Stimulated activated memory B cell treated with anti-CD40 and anti-IgM and Interleukin-4, amounts not matched to agents 10 μg/mL and 1 μg/mL and 100 μg/mL, for 72 hours (primary cell): Measurements from ENCODE around the gene DLGAP4.
"Not testable (repeated sequence)": the region's sequence is repeated elsewhere in the genome, so short reads cannot be mapped to it uniquely, and the experiment has no call there.

Experiments used
- ATAC-seq: fragments of 150-1000 bp; cut with Tn5 transposase; 2 replicates; pipeline ENCODE4 v1.10.0; 2021
- H3K27ac Mint-ChIP-seq: one replicate; pipeline ENCODE4 v1.8.0; 2022; ENCODE audit warnings: mild to moderate bottlenecking, mixed read lengths
- H3K27me3 Mint-ChIP-seq: one replicate; pipeline ENCODE4 v1.8.0; 2022; ENCODE audit warnings: mixed read lengths
- H3K36me3 Mint-ChIP-seq: one replicate; pipeline ENCODE4 v1.8.0; 2022; ENCODE audit warnings: mixed read lengths
- H3K4me1 Mint-ChIP-seq: one replicate; pipeline ENCODE4 v1.8.0; 2022; ENCODE audit warnings: mixed read lengths
- H3K4me3 Mint-ChIP-seq: one replicate; pipeline ENCODE4 v1.8.0; 2022; ENCODE audit warnings: mild to moderate bottlenecking, moderate library complexity, mixed read lengths
- H3K9me3 Mint-ChIP-seq: one replicate; pipeline ENCODE4 v1.8.0; 2022; ENCODE audit warnings: mixed read lengths

The DLGAP4 gene

DNA sequence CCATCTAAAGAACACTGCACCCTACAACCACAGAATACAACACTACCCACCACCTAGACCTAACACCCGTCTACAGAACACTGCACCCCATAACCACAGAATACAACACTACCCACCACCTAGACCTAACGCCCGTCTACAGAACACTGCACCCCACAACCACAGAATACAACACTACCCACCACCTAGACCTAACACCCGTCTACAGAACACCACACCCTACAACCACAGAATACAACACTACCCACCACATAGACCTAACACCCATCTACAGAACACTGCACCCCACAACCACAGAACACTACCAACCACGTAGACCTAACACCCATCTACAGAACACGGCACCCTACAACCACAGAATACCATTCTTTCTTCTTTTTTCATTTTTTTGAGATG lies 258.6 kb downstream of the DLGAP4 start:
- not testable (repeated sequence) for ATAC-seq, H3K9me3 Mint-ChIP-seq, H3K4me1 Mint-ChIP-seq, H3K27ac Mint-ChIP-seq, H3K4me3 Mint-ChIP-seq, H3K36me3 Mint-ChIP-seq, H3K27me3 Mint-ChIP-seq

DNA sequence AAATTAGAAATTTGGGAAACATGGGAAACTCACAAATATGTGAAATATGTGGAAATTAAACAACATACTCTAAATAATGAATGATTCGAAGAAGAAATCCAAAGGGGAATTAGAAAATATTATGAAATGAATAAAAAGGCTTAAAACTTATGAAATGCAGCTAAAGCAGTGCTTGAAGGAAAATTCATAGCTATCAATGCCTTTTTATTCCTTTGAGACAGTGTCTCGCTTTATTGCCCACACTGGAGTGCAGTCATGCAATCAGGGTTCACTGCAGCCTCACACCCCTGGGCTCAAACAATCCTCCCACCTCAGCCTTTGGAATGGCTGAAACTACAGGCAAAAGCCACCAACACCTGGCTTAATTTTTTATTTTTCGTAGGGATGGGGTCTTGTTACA lies 259.4 kb downstream of the DLGAP4 start:
- ATAC-seq = no peak
- no peaks in the 10 kb centered on the region for H3K4me1 Mint-ChIP-seq
- no peak overlapping the region for H3K4me3 Mint-ChIP-seq
- H3K36me3 Mint-ChIP-seq = no peaks in the 10 kb centered on the region
- H3K27me3 Mint-ChIP-seq = no peaks in the 10 kb centered on the region
- H3K9me3 Mint-ChIP-seq = peaks cover 4% of the 10 kb centered on the region
- H3K27ac Mint-ChIP-seq = no peak overlapping the region

DNA sequence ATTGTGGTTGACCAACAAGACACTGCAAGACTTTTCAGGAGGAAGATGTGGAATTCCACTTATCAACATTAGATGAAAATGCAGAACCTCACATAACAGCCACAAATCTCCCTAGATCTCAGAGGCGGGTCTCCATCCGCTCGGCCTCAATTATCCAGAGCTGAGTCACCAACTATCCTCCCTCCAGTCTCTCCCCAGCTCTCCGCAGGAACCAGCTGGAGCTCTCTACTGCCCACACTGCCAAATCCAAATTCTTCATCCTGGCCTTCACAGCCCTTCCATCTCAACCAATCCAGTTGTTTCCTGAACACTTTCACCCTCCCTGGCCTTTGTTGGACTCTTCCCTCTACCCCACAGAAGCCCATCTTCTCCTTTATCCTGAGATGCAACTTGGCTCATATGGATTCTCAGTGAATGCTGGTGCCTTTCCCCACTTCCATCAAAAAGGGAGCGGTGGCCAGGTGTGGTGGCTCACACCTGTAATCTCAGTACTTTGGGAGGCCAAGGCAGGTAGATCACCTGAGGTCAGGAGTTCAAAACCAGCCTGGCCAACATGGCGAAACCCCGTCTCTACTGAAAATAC lies 263.8 kb downstream of the DLGAP4 start:
- ATAC-seq = no peak
- H3K9me3 Mint-ChIP-seq = peaks cover under 1% of the 10 kb centered on the region
- no peak overlapping the region for H3K4me3 Mint-ChIP-seq
- no peak overlapping the region for H3K27ac Mint-ChIP-seq
- no peaks in the 10 kb centered on the region for H3K27me3 Mint-ChIP-seq
- peaks cover 20% of the 10 kb centered on the region for H3K4me1 Mint-ChIP-seq
- H3K36me3 Mint-ChIP-seq = no peaks in the 10 kb centered on the region

DNA sequence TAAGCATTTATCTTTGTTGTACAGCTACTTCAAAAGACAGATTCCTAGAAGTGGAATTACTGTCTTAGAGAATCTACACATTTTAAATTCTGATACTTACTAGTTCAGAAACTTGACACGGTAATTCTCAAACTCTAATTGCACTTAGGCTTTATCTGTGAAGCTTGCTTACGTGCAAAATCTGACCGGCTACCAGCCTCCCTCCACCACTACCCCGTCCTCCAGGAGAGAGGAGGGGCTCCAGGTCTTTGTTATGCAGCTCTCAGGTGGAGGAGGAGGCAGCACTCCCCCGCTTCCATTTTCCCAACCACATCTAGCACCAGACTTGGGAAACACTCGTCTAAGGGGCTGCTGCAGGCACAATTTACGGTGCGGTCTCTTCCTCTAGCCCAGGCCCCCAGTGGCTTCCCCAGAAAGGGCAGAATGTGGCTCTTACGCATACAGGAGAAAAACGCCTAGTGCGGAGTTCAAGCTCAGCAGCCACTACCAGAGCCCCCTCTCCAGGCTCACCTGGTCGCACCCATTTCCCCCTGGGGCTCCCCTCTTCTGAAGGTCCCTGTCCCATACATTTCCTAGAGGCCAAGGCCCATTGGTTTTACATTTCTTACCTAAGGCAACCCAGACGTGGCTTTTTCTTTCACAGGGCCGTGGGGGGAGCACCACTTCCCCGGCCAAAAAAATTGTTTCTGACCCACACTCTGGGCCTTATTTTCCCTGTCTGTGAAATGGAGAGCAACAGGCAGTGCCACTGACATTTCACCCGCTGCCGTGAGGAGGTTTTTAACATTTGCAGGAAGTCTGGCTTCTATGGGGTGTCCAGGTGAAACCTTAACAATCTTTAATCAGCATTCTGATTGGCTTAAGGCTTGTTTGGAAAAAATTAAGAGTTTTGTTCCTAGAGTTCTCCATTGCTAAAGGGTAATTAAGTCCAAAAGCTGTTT lies 265.7 kb downstream of the DLGAP4 start:
- ATAC-seq = no peak
- Mint-ChIP-seq H3K4me1 (peaks cover 38% of the 10 kb centered on the region), H3K36me3 (no peaks in the 10 kb centered on the region), H3K9me3 (no peaks in the 10 kb centered on the region), H3K27me3 (no peaks in the 10 kb centered on the region), H3K27ac (peak overlapping the region; percentile 84), H3K4me3 (peak overlapping the region; percentile 79)

DNA sequence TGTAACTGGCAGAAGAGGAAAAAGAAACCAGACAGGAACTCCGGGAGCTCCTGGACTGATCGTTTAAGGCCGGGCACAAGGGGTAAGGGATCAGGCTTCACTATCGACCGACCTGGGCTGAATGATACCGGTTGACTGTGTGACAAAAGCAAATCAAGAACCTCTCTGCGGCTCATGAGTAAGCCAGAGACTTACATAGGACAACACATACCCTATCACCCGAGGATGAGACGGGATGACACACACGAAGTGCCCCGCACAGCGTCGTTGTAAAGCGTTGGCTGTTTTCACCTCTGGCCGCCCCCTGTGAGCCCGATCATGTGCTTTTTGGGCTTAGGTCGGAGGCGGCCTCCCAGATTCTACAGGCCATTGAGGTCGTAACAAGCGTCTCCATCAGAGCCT lies 266.6 kb downstream of the DLGAP4 start:
- Mint-ChIP-seq H3K4me3 (peak overlapping the region; percentile 79), H3K4me1 (peaks cover 38% of the 10 kb centered on the region), H3K27ac (peak overlapping the region; percentile 84), H3K36me3 (no peaks in the 10 kb centered on the region), H3K9me3 (no peaks in the 10 kb centered on the region), H3K27me3 (no peaks in the 10 kb centered on the region)
- peak; percentile 53 for ATAC-seq

DNA sequence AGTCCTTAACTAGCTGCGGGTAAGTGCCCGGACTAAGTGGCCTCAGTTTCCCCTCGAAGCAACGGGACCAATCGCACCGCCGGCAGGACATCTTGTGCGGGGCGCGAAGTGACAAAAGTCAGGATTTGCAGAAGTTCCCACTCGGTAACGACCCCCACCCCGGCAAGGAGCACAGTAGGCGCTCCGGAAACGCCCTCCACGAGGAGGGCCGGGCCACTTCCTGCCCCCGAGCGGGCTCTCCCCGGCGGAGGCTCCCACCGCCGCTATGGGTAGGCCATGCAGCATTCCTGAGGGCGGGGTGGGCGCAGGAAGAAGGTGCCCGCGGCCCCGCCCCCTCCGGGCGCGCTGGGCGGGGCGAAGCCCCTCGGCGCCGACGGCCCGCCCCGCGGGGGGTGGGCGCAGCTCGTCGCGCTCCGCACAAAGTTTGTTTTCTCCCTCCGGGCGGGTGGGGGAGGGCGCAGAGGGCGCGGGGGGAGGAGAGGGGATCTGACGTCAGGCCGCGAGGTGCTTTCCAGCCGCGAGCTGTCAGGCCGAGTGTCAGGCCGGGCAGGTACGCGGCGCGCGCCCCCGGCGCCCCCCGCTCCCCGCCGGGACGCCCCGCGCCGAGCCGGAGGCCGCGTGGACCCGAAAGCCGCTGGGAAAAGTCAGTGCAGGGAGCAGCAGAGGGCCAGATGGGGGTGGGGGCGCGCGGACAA lies 267.1 kb downstream of the DLGAP4 start, which contains the start of gene TGIF2:
Gene TGIF2, plus strand, starts transcription at position 495 of the 695 bp plus-strand sequence. CDS start 5,178 bp downstream, outside the sequence.
- Mint-ChIP-seq H3K4me1 (peaks cover 38% of the 10 kb centered on the region), H3K27me3 (no peaks in the 10 kb centered on the region), H3K9me3 (no peaks in the 10 kb centered on the region), H3K36me3 (no peaks in the 10 kb centered on the region), H3K27ac (peak within 1 kb of the TSS; percentile 84), H3K4me3 (peak within 1 kb of the TSS; percentile 92)
- peak; percentile 88 for ATAC-seq

DNA sequence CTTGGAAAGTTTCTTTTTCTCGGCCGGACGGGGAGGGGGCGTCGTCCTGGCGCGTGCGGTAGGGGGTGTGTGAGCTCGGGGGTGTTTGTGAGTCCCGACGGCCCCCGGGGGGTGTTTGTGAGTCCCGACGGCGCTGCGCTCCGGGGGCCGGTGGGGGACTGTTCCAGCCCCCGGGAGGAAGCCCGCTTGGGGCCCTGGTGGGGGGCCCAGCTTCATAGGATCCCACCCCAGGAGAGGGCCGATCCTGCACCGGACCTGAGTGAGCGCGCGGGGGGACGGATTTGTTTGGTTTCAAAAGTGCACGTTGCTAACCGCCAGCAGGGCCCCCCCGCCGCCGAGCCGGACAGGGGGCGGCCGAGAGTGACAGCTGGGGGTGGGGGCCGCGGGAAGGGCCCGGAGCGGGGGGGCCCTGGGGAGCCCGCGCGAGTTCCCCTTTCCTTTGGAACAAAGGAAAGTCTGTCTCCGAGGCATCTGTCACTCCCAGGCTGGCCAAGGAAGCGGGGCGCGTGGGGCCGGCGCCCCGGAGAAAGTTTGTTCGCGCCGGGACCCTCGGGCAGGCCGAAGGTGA lies 267.7 kb downstream of the DLGAP4 start:
- no peaks in the 10 kb centered on the region for H3K9me3 Mint-ChIP-seq
- ATAC-seq = peak; percentile 42
- H3K4me3 Mint-ChIP-seq = peak overlapping the region; percentile 92
- peaks cover 38% of the 10 kb centered on the region for H3K4me1 Mint-ChIP-seq
- H3K27ac Mint-ChIP-seq = peak overlapping the region; percentile 84
- no peaks in the 10 kb centered on the region for H3K27me3 Mint-ChIP-seq
- H3K36me3 Mint-ChIP-seq = no peaks in the 10 kb centered on the region

DNA sequence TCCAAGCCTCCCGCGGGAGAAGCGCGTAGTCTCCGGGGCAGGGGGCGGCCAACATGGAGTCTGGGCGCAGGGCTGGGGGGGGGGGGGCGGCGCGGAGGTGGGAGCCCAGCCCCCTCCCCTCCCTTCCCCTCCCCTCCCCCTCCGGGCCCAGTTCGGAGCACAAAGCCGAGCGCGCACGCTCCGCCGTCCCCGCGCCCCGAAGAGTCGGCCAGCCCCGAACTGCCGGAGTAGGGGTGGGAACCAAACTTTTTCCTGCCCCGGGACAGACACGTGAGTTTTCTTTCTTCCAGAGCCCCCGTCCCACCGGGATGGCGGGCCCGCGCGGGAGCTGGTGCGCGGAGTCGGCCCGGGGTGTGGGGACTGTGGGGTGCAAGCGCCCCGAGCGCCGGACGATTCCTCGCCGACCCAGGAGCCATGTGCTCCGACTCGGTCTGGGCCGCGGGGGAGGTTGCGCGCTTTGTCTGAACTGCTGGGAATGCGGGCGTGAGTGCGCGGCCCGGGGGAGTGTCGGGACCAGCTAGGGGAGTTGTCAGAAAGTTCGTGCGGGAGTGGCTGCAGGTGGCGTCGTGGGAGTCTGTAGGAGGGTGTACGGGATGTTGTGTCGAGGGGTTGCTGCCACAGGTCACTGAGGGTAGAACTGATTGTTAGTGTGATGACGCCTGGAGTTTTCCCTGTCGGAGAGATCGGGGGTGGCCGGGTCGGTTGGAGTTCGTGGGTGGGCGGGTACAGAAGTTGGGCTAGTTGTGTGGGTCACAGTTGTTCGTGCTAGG lies 268.4 kb downstream of the DLGAP4 start:
- Mint-ChIP-seq H3K9me3 (no peaks in the 10 kb centered on the region), H3K27ac (peak overlapping the region; percentile 84), H3K27me3 (no peaks in the 10 kb centered on the region), H3K4me1 (peaks cover 38% of the 10 kb centered on the region), H3K4me3 (peak overlapping the region; percentile 92), H3K36me3 (no peaks in the 10 kb centered on the region)
- peak; percentile 37 for ATAC-seq

DNA sequence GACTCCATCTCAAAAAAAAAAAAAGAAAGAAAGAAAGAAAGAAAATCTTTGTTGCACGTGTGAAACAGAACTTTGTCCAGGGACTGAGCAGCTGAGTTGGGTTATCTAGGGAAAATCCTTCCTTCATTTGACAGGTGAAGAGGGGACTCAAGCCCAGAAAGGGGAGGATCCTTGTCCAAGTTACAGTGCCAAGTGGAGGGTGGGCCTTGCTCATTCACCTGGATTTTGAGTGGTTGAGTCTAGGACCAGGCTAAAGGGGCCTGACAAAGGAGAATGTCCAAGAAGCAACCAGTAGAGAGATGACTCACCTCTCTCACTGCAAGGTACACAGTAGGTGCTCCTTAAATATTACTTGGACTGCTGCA lies 269.9 kb downstream of the DLGAP4 start:
- Mint-ChIP-seq H3K4me1 (peaks cover 38% of the 10 kb centered on the region), H3K27me3 (no peaks in the 10 kb centered on the region), H3K9me3 (no peaks in the 10 kb centered on the region), H3K36me3 (peaks cover 10% of the 10 kb centered on the region), H3K4me3 (peak overlapping the region; percentile 92), H3K27ac (peak overlapping the region; percentile 84)
- no peak for ATAC-seq
